HG02642 (cell line): ENCODE results near the gene CGB8.
"Not testable (repeated sequence)": the region's sequence is repeated elsewhere in the genome, so short reads cannot be mapped to it uniquely, and the experiment has no call there.

ENCODE experiments used
- ATAC-seq: cut with Tn5 transposase; IDR thresholded peaks from one replicate; pipeline ENCODE4 v1.9.1; 2021; ENCODE audit warnings: mild to moderate bottlenecking; ENCODE audit not compliant: unreplicated experiment, poor library complexity

Gene CGB8

GRCh38 chr19:49049011-49049410, at the start of gene CGB8:
Gene CGB8 (minus strand): TSS chr19:49049111. CDS start chr19:49048739, 372 bp downstream.
- ATAC-seq: not testable (repeated sequence)

DNA sequence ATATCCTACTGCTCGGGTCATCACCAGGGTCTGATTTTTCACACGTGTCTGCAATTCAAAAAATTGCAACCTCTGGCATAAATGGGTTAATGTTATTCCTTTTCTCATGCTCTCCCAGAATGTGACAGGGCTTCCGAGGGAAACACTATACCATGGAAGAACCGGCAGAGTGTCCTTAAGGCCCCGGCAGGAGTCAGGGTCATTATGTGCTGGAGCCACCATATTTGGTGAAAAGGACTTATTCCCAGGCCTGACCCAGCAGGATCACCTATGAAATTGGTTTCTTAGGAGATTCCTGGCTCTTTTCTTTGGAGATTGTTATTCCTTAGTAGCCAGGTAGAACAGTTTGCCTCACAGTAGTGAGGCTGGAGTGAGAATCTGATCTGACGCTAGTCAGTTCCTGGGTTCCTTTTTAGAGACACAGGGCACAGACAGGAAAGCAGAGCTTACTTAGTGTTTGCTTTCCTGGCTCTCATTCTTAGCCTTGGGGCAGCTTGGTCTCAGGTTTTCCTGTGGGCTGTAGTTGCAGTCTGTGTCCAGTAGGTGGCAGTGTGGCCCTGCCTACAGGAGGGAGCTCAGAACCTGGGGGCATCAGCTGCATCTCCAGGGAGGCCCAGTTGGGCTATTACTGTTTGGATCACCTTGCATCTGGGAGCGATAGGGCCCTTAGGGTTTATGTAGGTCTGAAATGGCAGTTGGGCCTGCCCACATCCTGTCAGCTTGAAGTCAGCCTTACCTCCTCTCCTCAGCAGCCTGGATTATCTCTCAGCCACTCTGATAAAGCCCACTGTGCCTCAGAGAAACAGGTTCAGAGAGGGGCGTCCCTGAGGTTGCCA, 48.8 kb upstream of the CGB8 start:
- peak; percentile 47 for ATAC-seq

GRCh38 chr19:49094505-49095482, 45.9 kb upstream of the CGB8 start:
- no peak for ATAC-seq

DNA sequence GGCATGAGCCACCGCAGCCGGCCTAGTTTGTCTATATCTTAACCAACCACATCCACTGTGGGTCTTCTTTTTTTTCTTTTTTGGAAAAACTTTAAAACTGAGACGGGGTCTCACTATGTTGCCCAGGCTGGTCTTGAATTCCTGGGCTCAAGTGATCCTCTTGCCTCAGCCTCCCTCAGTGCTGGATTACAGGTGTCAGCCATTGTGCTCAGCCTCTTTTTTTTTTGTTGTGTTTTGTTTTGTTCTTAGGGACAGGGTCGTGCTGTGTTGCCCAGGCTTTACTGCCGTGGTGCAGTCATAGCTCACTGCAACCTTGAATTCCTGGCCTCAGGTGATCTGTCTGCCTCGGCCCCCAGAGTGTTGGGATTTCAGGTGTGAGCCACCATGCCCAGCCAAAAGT, 43.8 kb upstream of the CGB8 start:
- no peak for ATAC-seq

DNA sequence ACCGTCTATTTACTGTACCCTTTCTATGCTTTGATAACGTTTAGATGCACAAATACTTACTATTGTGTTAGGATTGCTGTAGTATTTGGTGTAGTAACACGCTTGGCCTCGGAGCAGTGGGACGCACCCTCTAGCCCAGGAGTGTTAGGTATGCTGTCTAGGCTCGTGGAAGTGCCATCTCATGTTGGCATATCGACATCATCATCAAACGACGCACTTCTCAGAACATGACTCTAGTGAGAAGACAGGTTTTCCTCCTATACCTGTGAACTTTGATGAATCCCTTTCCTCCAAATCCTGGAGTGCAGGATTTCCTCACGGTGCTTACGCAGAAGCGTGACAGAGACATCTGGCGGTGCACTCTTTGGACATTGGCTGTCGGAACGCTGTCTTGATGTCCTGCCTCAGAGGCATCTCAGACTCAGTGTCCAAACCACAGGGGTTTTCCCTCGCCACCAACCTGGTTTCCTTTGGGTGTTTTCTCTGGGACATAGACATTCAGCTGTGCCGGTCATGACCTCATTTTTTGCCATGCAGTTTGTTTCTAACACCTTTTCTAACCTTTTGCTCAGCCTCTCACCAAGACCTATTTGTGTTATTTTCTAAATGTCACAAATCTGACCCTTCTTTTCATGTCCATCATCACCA, 42.6 kb upstream of the CGB8 start:
- ATAC-seq: no peak

DNA sequence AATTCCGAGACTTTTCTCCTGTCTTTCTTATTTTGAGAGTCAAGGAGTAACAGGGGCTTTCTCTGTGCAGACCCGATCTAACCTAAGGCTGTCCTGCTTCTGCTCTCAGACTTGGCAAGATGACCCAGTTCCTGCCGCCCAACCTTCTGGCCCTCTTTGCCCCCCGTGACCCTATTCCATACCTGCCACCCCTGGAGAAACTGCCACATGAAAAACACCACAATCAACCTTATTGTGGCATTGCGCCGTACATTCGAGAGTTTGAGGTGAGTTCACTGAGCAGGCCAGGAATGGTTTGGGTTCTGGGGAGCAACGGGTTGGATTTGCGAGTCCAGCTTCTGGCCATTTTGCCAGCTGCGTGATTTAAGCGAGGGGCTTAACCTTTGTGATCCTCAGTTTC, 37.4 kb upstream of the CGB8 start:
- no peak for ATAC-seq

- no peak for ATAC-seq
Observed at GRCh38 chr19:49085868-49086232, 36.9 kb upstream of the CGB8 start.

GRCh38 chr19:49085020-49085867, 36.3 kb upstream of the CGB8 start, which contains the start of gene SNRNP70:
Gene SNRNP70 (plus strand): TSS chr19:49085451. CDS start chr19:49086415, 964 bp downstream.
- peak; percentile 89 for ATAC-seq

DNA sequence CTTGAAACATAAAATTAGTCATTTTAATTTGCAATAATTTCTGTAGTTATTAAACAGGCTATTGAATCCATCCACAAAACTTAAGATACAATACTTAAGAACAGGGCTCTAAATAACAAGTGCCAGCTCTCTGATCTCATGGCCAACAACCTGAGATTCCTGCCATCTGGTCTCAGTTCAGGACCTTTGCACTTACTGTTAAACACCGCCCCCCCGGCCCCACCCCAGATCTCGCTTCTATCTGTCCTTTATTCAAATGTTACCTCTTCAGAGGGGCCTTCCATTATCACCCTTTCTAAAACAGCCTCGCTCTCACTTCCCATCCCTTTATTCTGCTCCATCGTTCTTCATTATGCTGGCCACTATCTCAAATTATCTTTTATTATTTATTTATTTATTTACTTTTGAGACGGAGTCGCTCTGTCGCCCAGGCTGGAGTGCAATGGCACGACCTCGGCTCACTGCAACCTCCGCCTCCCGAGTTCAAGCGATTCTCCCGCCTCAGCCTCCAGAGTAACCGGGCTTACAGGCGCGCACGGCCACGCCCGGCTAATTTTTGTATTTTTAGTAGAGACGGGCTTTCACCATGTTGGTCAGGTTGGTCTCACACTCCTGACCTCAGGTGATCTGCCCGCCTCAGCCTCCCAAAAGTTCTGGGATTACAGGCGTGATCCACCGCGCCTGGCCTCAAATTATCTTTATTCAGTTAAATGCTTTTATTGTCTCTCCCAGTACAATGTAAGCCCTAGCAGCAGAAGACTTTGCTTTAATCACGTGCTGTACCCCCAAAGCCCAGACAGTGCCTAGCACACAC, 35.5 kb upstream of the CGB8 start:
- no peak for ATAC-seq

DNA sequence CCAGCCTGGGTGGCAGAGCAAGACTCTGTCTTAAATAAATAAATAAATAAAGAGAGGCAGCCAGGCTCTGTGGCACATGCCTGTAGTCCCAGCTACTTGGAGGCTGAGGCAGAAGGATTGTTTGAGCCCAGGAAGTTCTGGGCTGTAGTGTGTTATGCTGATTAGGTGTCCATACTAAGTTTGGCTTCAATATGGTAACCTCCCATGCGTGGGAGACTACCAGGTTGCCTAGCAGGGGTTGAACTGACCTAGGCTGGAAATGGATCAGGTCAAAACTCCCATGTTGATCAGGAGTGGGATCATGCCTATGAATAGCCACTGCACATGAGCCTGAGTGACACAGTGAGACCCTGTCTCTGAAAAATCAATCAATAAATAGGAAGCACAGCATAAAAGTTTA, 32.4 kb upstream of the CGB8 start:
- ATAC-seq: no peak

GRCh38 chr19:49080392-49080791, 31.5 kb upstream of the CGB8 start:
- no peak for ATAC-seq

GRCh38 chr19:49074869-49075268, 26.0 kb upstream of the CGB8 start:
- ATAC-seq: not testable (repeated sequence)

GRCh38 chr19:49073514-49074378, 24.8 kb upstream of the CGB8 start:
- no peak for ATAC-seq

DNA sequence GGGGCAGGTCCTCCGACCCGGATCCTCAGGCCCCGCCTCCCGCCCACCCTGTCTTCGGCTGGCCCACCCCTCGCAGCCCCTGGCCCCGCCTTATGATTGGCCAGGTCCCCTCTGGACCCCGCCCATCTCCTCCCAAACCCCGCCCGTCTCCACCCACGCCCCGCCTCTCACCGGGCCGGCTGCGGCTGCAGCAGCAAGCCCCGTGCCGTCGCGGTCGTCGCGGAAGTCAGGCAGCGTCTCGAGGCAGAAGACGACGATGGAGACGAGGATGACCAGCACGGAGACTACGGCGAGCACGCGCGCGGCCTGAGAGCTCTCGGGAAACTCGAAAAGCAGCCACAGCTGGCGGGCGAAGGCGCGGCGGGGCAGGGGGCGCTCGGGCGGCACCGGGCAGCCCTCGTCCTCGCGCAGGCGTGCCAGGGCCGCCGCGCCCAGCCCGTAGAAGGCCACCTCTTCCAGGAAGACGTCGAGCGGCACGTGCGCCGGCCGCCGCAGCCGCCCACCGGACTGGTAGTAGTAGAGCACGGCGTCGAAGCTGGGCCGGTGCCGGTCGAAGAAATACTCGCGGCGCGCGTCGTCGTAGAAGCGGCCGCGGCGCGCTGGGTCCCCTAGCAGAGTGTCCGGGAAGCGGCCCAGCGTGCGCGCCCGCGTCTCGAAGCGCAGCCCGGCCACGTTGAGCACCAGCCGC, 23.1 kb upstream of the CGB8 start:
- ATAC-seq: no peak

- no peak for ATAC-seq
Observed at GRCh38 chr19:49070416-49070815, 21.5 kb upstream of the CGB8 start.

DNA sequence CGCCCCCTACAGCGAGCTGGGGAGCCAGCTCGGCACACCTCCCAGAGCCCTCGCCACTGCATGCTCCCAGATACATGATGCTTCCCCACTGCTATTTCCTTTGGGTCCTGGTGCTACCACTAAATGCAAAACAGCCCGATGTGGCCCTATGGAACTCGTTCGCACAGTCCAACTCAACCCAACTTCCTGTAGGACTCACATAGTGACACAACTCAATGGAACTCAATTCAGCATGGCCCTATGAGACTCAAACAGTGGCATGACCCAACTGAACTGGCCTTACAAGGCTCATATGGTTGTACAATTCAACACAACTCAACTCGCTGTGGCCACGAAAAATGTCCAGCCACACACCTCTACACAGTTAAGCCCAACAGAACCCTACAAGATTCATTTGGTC, 20.1 kb upstream of the CGB8 start:
- no peak for ATAC-seq

- no peak for ATAC-seq
Observed at GRCh38 chr19:49067554-49067953, 18.6 kb upstream of the CGB8 start.
